BE2C (cell line): ENCODE results near the gene CDHR3.

ENCODE experiments used
- DNase-seq: peaks from one replicate; pipeline ENCODE4 v3.0.0-alpha.2; 2020
- H3K27me3 ChIP-seq: fragments of 250-450 bp; sonication (Bioruptor Pico); 2 replicates; pipeline ENCODE4 v1.5.1; 2020; ENCODE audit warnings: mild to moderate bottlenecking
- H3K36me3 ChIP-seq: fragments of 250-450 bp; sonication (Bioruptor Pico); 2 replicates; pipeline ENCODE4 v1.5.1; 2020; ENCODE audit warnings: mild to moderate bottlenecking
- H3K4me1 ChIP-seq: fragments of 250-450 bp; sonication (Bioruptor Pico); 2 replicates; pipeline ENCODE4 v1.5.1; 2020
- H3K4me3 ChIP-seq: 2 replicates; pipeline ENCODE4 v1.5.1; 2011; ENCODE audit warnings: low read depth, low read length
- H3K9me3 ChIP-seq: fragments of 250-450 bp; sonication (Bioruptor Pico); 2 replicates; pipeline ENCODE4 v1.5.1; 2020
- CTCF ChIP-seq: IDR thresholded peaks from 2 replicates; pipeline ENCODE4 v1.5.1; 2012; ENCODE audit warnings: mild to moderate bottlenecking, low read depth, low read length

CDHR3 gene

DNA sequence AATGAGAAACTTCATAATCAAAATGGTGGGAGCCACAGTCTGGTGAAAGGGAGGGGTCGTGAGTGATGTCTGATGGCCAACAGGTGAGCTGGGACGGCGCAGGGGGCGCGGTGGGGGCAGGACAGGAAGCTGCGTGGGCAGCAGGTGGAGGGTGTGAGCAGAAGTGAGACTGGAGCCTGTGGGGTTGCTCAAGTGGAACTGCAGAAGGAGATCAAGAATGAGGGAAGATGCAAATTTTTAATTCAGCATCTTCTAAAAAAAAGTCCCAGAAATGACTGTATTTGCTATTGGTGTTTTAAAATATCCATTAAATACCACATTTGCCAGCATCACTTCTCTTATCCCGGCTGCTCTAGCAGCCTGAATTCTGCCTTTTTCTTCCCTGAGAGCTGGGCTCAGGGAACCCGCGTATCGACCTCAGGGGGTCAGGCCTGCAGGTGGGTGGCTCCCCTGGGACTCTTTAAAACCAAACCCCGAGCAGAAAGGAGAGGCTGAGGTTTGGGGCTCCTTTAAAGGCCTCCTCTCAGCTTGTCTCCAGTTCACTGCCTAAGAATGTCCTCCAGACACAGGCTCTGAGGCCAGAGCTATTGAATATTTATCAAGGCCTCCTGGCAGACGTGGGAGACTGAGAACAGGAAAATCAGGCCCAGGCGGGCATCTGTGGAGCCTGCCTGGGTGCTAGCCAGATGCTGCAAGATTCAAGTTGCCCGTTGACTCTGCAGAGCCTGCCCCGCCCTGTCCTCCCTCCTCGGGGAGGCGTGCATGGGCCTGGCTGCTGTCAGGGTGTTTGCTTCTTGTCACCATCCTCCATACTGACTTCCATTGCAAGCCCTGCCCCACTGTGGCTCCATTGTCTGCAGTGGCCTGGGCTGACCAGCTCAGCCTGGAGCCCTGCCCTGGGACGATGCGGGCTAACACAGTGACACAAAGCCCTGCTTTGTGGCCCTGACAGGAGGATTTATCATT is 95.2 kb downstream of the CDHR3 start:
- Histone ChIP-seq H3K4me1 (0 out of 2 replicates have a peak, but pooled peaks cover 2% of the 10 kb centered on the region), H3K4me3 (no peak overlapping the region), H3K36me3 (no peaks in the 10 kb centered on the region), H3K27me3 (no peaks in the 10 kb centered on the region), H3K9me3 (no peaks in the 10 kb centered on the region)
- DNase-seq = peak; percentile 49
- TF ChIP-seq CTCF = no peak

- Histone ChIP-seq H3K4me3 (no peak overlapping the region), H3K9me3 (no peaks in the 10 kb centered on the region), H3K4me1 (0 out of 2 replicates have a peak, but pooled peaks cover 2% of the 10 kb centered on the region)
Measured at GRCh38 chr7:106058928-106059324, 95.9 kb downstream of the CDHR3 start.

GRCh38 chr7:106059556-106059955 is 96.5 kb downstream of the CDHR3 start:
- Histone ChIP-seq H3K4me1 (peaks cover 3% of the 10 kb centered on the region), H3K27me3 (no peaks in the 10 kb centered on the region), H3K9me3 (no peaks in the 10 kb centered on the region), H3K4me3 (no peak overlapping the region), H3K36me3 (no peaks in the 10 kb centered on the region)
- no peak for DNase-seq
- TF ChIP-seq CTCF = no peak

More at GRCh38 chr7:106058928-106059324, 95.9 kb downstream of the CDHR3 start:
- TF ChIP-seq CTCF = no peak
- DNase-seq = no peak
- Histone ChIP-seq H3K36me3 (no peaks in the 10 kb centered on the region), H3K27me3 (no peaks in the 10 kb centered on the region)

GRCh38 chr7:106060394-106060920 is 97.4 kb downstream of the CDHR3 start:
- H3K36me3 ChIP-seq = no peaks in the 10 kb centered on the region
- no peaks in the 10 kb centered on the region for H3K27me3 ChIP-seq
- H3K4me3 ChIP-seq = no peak overlapping the region
- no peaks in the 10 kb centered on the region for H3K9me3 ChIP-seq
- no peak for DNase-seq
- TF ChIP-seq CTCF = no peak
- peaks cover 12% of the 10 kb centered on the region for H3K4me1 ChIP-seq

DNA sequence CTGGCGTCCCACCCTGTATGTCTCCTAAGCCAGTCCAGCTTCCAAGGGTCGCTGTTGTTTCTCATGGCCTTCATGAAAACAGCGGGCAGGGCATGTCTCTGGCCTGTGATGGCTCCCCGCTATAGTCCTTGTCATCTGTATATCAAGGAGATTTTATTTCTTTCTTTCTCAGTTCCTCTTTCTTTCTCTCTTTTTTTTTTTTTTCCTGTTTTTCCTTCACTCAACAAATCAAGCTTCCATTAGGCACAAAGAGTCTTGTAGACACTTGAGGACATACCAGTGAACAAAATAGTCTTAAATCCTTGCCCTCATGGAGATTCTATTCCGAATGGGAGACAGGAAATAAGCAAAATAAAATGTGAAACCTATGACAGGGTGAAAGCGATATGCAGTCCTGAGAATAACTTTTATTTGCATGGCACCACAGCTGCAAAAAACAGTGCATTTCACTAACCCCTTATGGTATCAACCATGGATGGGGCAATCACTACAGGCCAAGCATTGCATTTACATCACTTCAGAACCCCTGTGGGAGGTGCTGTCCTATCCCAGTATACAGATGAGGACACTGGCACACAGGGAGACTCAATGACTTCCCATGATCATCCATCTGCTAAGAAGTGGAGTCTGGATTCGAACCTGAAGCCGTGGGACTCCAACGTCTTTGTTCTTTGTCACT is 98.4 kb downstream of the CDHR3 start:
- no peak for TF ChIP-seq CTCF
- no peak overlapping the region for H3K4me3 ChIP-seq
- H3K36me3 ChIP-seq = no peaks in the 10 kb centered on the region
- no peaks in the 10 kb centered on the region for H3K9me3 ChIP-seq
- DNase-seq = no peak
- H3K27me3 ChIP-seq = no peaks in the 10 kb centered on the region
- H3K4me1 ChIP-seq = peaks cover 16% of the 10 kb centered on the region
